Stomach (tissue), 4 donors: ENCODE measurements around the gene DOCK6.

ENCODE experiments used
- CTCF ChIP-seq, 7 experiments: fragments of 450-650 bp in 4 of 7; fragments of 200-600 bp in 3 of 7; sonication (generic) in 3 of 7; IDR thresholded peaks; one replicate each; pipeline ENCODE4 v1.5.1; 2016 to 2019; ENCODE audit warnings: antibody characterized with exemption in 7 of 7, control low read depth in 2 of 7, mild to moderate bottlenecking in 1 of 7
- EP300 ChIP-seq: sonication (generic); formaldehyde crosslinking; IDR thresholded peaks from one replicate; pipeline ENCODE4 v1.6.1; 2017; ENCODE audit warnings: antibody characterized with exemption
- POLR2A ChIP-seq, 4 donors: fragments of 450-650 bp; IDR thresholded peaks; one replicate each; pipeline ENCODE4 v1.6.1; 2016; ENCODE audit warnings: antibody characterized with exemption in 4 of 4, control low read depth in 2 of 4, mild to moderate bottlenecking in 1 of 4, moderate library complexity in 1 of 4
- POLR2AphosphoS5 ChIP-seq, 3 donors: sonication (generic); formaldehyde crosslinking; IDR thresholded peaks; one replicate each; pipeline ENCODE4 v1.6.1; 2016; ENCODE audit warnings: antibody characterized with exemption in 3 of 3

GRCh38 chr19:11175920-11176319 lies 86.4 kb downstream of the DOCK6 start:
- TF ChIP-seq POLR2A (IDR thresholded peaks at IDR 0.05), result no peak
- no peak for TF ChIP-seq CTCF (IDR thresholded peaks at IDR 0.05)
- TF ChIP-seq POLR2AphosphoS5 (IDR thresholded peaks at IDR 0.05), result no peak
- no peak for TF ChIP-seq EP300
